ENCODE data around the gene SLC22A23.

The SLC22A23 gene

DNA sequence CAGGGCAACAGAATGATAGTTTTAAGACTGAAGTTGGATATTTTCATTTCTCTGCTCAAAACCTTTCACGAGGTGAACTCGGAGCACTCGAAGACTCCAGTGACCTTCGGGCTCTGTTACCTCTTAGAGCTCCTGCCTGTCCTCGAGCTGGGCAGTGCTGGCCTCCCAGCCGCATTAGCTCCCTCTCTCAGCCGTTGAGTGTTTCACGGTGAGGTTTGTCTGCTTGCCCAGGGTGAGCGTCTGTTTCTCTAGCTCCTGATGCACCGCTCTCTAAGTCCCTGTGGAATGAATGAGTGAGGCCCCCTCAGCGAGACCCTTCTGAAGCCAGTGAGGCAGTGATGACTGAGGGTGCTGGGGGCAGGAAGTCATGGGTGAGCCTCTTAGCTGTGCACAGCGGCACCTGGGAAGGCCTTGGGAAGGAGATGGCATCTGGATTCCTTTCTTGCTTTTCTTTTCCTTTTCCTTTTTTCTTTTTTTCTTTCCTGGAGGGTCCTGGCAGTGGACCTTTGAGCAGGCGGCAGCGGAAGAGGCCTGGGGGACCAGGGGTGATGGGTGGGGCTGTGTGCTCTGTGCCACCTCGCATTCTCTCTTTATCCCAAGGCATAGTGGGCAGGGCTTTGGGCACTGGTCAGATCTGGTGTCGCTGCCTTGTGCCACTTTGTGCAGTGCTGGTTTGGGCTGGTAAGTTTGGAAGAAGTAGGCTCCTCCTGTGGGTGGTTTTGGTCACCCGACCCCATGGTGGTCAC is 195.9 kb downstream of the SLC22A23 start:
- H3K27ac ChIP-seq = no peak overlapping the region
- TF ChIP-seq, protein P1, sequence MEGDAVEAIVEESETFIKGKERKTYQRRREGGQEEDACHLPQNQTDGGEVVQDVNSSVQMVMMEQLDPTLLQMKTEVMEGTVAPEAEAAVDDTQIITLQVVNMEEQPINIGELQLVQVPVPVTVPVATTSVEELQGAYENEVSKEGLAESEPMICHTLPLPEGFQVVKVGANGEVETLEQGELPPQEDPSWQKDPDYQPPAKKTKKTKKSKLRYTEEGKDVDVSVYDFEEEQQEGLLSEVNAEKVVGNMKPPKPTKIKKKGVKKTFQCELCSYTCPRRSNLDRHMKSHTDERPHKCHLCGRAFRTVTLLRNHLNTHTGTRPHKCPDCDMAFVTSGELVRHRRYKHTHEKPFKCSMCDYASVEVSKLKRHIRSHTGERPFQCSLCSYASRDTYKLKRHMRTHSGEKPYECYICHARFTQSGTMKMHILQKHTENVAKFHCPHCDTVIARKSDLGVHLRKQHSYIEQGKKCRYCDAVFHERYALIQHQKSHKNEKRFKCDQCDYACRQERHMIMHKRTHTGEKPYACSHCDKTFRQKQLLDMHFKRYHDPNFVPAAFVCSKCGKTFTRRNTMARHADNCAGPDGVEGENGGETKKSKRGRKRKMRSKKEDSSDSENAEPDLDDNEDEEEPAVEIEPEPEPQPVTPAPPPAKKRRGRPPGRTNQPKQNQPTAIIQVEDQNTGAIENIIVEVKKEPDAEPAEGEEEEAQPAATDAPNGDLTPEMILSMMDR (IDR thresholded peaks at IDR 0.05) = no peak
- TF ChIP-seq ZFX (IDR thresholded peaks at IDR 0.05; ENCODE audit: borderline replicate concordance) = no peak

DNA sequence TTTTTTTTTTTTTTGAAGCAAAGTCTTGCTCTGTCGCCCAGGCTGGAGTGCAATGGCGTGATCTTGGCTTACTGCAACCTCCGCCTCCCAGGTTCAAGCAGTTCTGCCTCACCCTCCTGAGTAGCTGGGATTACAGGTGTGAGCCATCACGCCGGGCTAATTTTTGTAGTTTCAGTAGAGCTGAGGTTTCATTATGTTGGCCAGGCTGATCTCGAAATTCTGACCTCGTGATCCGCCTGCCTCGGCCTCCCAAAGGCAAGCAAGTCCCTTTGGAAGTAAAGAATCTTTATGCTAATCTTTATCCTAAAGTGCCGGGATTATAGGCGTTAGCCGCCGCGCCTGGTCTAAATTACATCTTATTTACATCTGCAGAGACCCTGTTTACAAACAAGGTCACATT is 196.6 kb downstream of the SLC22A23 start:
- TF ChIP-seq ZFX (IDR thresholded peaks at IDR 0.05; ENCODE audit: borderline replicate concordance) = no peak
- TF ChIP-seq, protein P1 (IDR thresholded peaks at IDR 0.05) = no peak
- H3K27ac ChIP-seq = no peak overlapping the region

DNA sequence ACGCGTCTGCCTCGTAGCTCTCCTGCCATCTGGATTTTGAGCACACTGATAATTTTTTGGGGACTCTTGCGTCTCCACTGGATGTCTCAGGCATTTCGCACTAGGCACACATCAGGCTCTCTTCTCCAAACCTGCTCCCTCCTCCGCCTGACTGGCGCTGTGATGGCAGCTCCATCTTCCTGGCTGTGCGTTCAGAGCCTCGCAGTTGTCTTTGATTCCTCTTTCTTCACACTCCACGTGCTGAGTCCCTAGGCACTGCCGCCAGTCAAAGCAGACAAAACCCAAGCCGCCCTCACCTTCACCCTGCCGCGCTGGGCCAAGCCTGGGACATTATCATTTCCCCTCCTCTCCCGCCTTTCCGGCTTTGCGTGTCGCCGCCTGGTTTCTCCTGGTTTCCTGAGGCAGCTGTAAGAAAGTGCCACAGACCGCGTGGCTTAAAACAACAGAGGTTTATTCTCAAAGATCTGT is 197.3 kb downstream of the SLC22A23 start:
- peak overlapping the region; percentile 70 for H3K27ac ChIP-seq
- TF ChIP-seq ZFX (IDR thresholded peaks at IDR 0.05; ENCODE audit: borderline replicate concordance) = no peak
- TF ChIP-seq, protein P1 (IDR thresholded peaks at IDR 0.05) = 0 out of 2 replicates have a peak, but pooled peaks have one; percentile 4

DNA sequence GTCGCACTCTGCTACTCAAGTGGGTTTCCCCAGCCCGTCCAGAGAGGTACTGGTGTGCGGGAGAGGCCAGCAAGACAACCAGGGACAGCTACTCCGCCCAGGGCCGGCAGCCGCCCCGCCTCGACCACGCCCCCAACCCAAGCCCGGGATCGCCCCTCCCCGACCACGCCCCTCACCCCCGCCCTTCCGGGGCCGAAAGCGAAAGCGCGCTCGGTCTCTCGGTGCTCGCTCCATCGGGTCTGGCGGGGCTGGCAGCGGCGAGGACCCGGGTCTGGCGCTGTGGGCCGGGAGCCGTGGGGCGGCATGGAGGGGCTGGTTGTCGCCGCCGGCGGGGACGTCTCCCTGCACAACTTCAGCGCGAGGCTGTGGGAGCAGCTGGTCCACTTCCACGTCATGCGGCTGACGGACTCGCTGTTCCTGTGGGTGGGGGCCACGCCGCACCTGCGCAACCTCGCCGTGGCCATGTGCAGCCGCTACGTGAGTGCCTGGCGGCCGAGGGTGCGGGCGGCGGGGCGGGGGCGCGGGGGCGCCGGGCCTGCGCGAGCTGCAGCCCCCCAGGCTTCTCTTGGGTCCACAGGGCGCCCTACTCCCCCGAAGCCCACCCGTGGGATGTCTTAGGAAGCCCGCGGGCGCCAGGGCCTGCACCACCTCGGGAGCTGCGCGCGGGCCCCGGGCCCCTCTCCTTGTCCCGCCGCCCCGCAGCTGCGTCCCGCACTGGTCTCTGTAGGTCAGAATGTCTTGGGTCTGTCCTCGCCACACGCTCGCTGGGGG is 197.9 kb downstream of the SLC22A23 start, which contains the start of gene PSMG4:
Gene PSMG4 (plus strand): TSS at position 228 of the 771 bp plus-strand sequence. CDS start 76 bp downstream, at position 304.
- TF ChIP-seq, protein P1 (IDR thresholded peaks at IDR 0.05) = no peak
- TF ChIP-seq ZFX (IDR thresholded peaks at IDR 0.05; ENCODE audit: borderline replicate concordance) = no peak
- H3K27ac ChIP-seq = peak within 1 kb of the TSS; percentile 70

DNA sequence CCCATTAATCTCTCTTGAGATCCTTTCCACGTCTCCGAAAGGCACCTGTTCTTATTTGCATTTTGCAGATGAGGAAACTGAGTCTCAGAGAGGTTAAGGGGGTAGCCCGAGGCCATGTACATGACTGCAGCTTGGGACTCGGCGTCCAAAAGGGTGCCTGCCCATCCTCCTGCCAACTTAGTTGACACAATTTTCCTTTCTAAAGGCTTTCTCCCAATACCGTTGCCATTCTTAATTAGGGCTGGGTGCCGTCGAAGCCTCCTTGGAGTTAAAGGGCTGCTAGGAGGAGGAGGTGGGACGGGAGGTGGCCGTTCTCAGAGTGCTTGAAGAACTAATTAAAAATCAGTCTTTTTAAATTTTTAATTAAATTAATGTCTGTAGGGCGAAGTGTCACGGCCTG is 198.6 kb downstream of the SLC22A23 start:
- no peak overlapping the region for H3K27ac ChIP-seq
- TF ChIP-seq, protein P1 (IDR thresholded peaks at IDR 0.05) = no peak
- no peak for TF ChIP-seq ZFX (IDR thresholded peaks at IDR 0.05; ENCODE audit: borderline replicate concordance)

DNA sequence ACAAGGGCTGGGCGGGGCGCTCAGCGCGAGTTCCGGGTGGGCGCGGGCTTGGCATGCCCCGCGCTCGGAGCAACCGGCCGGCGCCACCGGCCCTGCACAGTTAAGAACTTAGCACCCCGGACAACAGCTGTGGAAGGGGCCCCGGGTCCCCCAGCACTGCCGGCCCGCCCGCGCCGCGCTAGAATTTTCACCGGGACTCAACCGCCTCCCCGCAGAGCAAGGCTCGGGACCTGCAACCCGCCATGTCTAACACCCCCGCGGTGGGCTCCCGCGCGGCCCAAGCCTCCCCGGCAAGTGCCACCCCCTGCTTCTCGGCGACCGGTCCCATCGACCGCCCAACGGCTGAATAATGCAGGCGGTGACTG is 203.3 kb downstream of the SLC22A23 start:
- TF ChIP-seq ZFX (IDR thresholded peaks at IDR 0.05; ENCODE audit: borderline replicate concordance) = no peak
- TF ChIP-seq, protein P1 (IDR thresholded peaks at IDR 0.05) = no peak
- H3K27ac ChIP-seq = no peak overlapping the region

All from 22Rv1 (cell line).